Stomach (tissue), 4 donors: ENCODE data around the gene PVALEF.

Experiments used
- EP300 ChIP-seq: sonication (generic); formaldehyde crosslinking; IDR thresholded peaks from one replicate; pipeline ENCODE4 v1.6.1; 2017; ENCODE audit warnings: antibody characterized with exemption
- POLR2A ChIP-seq, 4 donors: fragments of 450-650 bp; IDR thresholded peaks; one replicate each; pipeline ENCODE4 v1.6.1; 2016; ENCODE audit warnings: antibody characterized with exemption in 4 of 4, control low read depth in 2 of 4, mild to moderate bottlenecking in 1 of 4, moderate library complexity in 1 of 4
- POLR2AphosphoS5 ChIP-seq, 3 donors: sonication (generic); formaldehyde crosslinking; IDR thresholded peaks; one replicate each; pipeline ENCODE4 v1.6.1; 2016; ENCODE audit warnings: antibody characterized with exemption in 3 of 3
- TF ChIP-seq, protein P1 (sequence below), 7 experiments: fragments of 450-650 bp in 4 of 7; fragments of 200-600 bp in 3 of 7; sonication (generic) in 3 of 7; IDR thresholded peaks; one replicate each; pipeline ENCODE4 v1.5.1; 2016 to 2019; ENCODE audit warnings: antibody characterized with exemption in 7 of 7, control low read depth in 2 of 7, mild to moderate bottlenecking in 1 of 7

DNA sequence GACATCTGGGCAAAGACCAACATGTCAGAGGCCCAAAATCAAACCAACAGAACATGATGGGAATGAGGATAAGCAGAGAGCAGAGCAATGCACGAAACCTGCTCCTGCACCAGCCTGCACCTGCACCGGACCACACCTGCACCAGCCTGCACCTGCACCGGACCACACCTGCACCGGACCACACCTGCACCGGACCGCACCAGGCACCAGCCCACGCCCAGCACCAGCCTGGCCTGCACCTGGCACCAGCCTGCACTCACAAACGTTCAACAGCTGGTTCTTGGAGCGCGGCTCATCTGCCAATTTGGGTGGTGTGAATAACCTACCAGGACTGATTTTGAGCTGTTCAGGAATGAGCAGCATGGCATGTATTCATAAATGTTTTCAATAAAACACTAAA lies 39.3 kb downstream of the PVALEF start:
- TF ChIP-seq, protein P1, sequence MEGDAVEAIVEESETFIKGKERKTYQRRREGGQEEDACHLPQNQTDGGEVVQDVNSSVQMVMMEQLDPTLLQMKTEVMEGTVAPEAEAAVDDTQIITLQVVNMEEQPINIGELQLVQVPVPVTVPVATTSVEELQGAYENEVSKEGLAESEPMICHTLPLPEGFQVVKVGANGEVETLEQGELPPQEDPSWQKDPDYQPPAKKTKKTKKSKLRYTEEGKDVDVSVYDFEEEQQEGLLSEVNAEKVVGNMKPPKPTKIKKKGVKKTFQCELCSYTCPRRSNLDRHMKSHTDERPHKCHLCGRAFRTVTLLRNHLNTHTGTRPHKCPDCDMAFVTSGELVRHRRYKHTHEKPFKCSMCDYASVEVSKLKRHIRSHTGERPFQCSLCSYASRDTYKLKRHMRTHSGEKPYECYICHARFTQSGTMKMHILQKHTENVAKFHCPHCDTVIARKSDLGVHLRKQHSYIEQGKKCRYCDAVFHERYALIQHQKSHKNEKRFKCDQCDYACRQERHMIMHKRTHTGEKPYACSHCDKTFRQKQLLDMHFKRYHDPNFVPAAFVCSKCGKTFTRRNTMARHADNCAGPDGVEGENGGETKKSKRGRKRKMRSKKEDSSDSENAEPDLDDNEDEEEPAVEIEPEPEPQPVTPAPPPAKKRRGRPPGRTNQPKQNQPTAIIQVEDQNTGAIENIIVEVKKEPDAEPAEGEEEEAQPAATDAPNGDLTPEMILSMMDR (IDR thresholded peaks at IDR 0.05) = no peak
- no peak for TF ChIP-seq EP300
- no peak for TF ChIP-seq POLR2AphosphoS5 (IDR thresholded peaks at IDR 0.05)
- no peak for TF ChIP-seq POLR2A (IDR thresholded peaks at IDR 0.05)
